ENCODE results near the gene HABP2. TPM values are rescaled to one million over a fixed set of nuclear protein-coding genes. Genes with fewer than 3 reads are reported as not detected.
A peak's percentile ranks its signal among the peaks of the same experiment; 100 is the strongest.

Gene HABP2
- polyA plus RNA-seq, 10 donors: 0.07 to 0.17 (median 0.13) TPM; not detected in 1

- no peak for DNase-seq
These were observed 47.7 kb downstream of the HABP2 start for GRCh38 chr10:113600569-113600968.

- DNase-seq: no peak
These were observed 50.4 kb downstream of the HABP2 start for GRCh38 chr10:113603057-113603777.

GRCh38 chr10:113604572-113604971 is 51.7 kb downstream of the HABP2 start:
- no peak for DNase-seq

- no peak for DNase-seq
These were observed 52.6 kb downstream of the HABP2 start for GRCh38 chr10:113605268-113605978.

- DNase-seq: no peak
These were observed 56.9 kb downstream of the HABP2 start for GRCh38 chr10:113609704-113610108.

- peak in 1 of 3 donors; percentile 14 for DNase-seq
These were observed 58.1 kb downstream of the HABP2 start for GRCh38 chr10:113610631-113611601.

- DNase-seq: no peak
These were observed 59.3 kb downstream of the HABP2 start for GRCh38 chr10:113612154-113612553.

GRCh38 chr10:113613427-113613826 is 60.6 kb downstream of the HABP2 start:
- no peak for DNase-seq

- no peak for DNase-seq
These were observed 61.3 kb downstream of the HABP2 start for GRCh38 chr10:113613977-113614690.

- peak in 1 of 3 donors; percentile 35 for DNase-seq
These were observed 63.6 kb downstream of the HABP2 start for GRCh38 chr10:113616244-113617074.

GRCh38 chr10:113617086-113617485 is 64.2 kb downstream of the HABP2 start:
- no peak for DNase-seq

GRCh38 chr10:113618338-113618737 is 65.5 kb downstream of the HABP2 start:
- no peak for DNase-seq

- no peak for DNase-seq
These were observed 66.5 kb downstream of the HABP2 start for GRCh38 chr10:113619401-113619800.

GRCh38 chr10:113620511-113620910 is 67.7 kb downstream of the HABP2 start:
- no peak for DNase-seq

- DNase-seq: no peak
These were observed 68.1 kb downstream of the HABP2 start for GRCh38 chr10:113620936-113621335.

GRCh38 chr10:113621799-113622198 is 68.9 kb downstream of the HABP2 start:
- no peak for DNase-seq

GRCh38 chr10:113622831-113623230 is 70.0 kb downstream of the HABP2 start:
- no peak for DNase-seq

GRCh38 chr10:113625461-113626186 is 72.8 kb downstream of the HABP2 start:
- DNase-seq: no peak

- no peak for DNase-seq
These were observed 74.0 kb downstream of the HABP2 start for GRCh38 chr10:113626809-113627355.
